Measurements from ENCODE around the gene SORT1. TPM values are rescaled to one million over a fixed set of nuclear protein-coding genes. Genes with fewer than 3 reads are reported as not detected.

SORT1 gene
- total and polyA plus RNA-seq, 4 donors, result 1.0 to 10.6 (median 3.4) TPM

DNA sequence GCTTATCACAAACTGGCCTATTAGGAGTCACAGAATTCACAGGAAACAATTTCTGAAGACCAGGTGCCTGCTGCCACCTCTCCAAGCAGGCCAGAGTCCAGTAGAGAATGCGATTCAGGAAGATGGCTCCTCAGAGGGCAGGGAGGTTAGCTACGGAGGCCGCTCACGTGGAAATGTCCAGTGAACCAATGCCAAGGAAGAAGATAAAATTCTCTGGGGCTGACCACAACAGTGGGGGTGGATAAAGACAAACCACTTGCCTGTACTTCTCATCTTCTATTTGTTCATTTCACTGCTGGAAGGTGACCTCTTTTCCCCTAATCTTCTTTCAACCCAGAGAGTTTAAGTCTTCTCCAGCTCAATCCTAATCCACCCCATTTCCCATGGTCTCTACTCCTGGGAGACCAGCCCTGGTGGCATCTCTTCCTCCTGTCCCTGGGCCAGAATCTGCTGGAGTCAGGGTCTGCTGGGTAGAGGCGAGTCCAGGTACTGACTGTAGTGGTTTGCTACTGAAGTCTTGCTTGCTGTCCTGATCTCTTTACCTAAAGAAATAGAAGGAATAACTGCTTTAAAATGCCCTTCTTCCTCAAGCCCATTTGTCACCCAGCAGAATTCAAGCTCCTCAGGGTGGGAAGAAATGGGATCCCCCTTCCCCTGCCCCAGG, 118.0 kb downstream of the SORT1 start:
- no peak overlapping the region for H3K9ac ChIP-seq (ENCODE audit: low read depth in 1 of 2, low read length in 2 of 2)
- no peaks in the 10 kb centered on the region for H3K9me3 ChIP-seq (ENCODE audit: control insufficient read depth in 4 of 4, low read length in 3 of 4)
- H3K27me3 ChIP-seq (ENCODE audit: control insufficient read depth in 4 of 4, insufficient read depth in 4 of 4, low read length in 3 of 4), result no peaks in the 10 kb centered on the region
- 93% methylated on average over 5 of the region's 5 CpGs for WGBS
- H3K36me3 ChIP-seq (ENCODE audit: control insufficient read depth in 4 of 4, insufficient read depth in 3 of 4, low read depth in 1 of 4, low read length in 3 of 4), result no peaks in the 10 kb centered on the region
- H3K27ac ChIP-seq (ENCODE audit: low read depth in 1 of 2, low read length in 2 of 2), result no peak overlapping the region
- no peak overlapping the region for H3K4me3 ChIP-seq (ENCODE audit: low read depth in 1 of 3, low read length in 3 of 3)
- H3K4me1 ChIP-seq (ENCODE audit: control insufficient read depth in 4 of 4, insufficient read depth in 4 of 4, low read length in 3 of 4), result peaks cover 4 to 51% (median 32%) of the 10 kb centered on the region in 4 donors
- TF ChIP-seq SP1 (IDR thresholded peaks at IDR 0.05) (no peak), NR2F2 (IDR thresholded peaks at IDR 0.05) (no peak), HNF4G (IDR thresholded peaks at IDR 0.05) (no peak), RAD21 (IDR thresholded peaks at IDR 0.05) (no peak), GABPA (IDR thresholded peaks at IDR 0.05 in 1 of 2, conservative IDR thresholded peaks at IDR 0.05 in 1 of 2) (no peak), TAF1 (conservative IDR thresholded peaks at IDR 0.05) (no peak), JUND (IDR thresholded peaks at IDR 0.05) (no peak), FOXA1 (IDR thresholded peaks at IDR 0.05) (no peak), EGR1 (IDR thresholded peaks at IDR 0.05; ENCODE audit: low read depth in 2 of 2) (no peak), YY1 (IDR thresholded peaks at IDR 0.05) (no peak), RXRA (IDR thresholded peaks at IDR 0.05) (no peak), FOXA2 (IDR thresholded peaks at IDR 0.05) (no peak)
- TF ChIP-seq, protein P1, sequence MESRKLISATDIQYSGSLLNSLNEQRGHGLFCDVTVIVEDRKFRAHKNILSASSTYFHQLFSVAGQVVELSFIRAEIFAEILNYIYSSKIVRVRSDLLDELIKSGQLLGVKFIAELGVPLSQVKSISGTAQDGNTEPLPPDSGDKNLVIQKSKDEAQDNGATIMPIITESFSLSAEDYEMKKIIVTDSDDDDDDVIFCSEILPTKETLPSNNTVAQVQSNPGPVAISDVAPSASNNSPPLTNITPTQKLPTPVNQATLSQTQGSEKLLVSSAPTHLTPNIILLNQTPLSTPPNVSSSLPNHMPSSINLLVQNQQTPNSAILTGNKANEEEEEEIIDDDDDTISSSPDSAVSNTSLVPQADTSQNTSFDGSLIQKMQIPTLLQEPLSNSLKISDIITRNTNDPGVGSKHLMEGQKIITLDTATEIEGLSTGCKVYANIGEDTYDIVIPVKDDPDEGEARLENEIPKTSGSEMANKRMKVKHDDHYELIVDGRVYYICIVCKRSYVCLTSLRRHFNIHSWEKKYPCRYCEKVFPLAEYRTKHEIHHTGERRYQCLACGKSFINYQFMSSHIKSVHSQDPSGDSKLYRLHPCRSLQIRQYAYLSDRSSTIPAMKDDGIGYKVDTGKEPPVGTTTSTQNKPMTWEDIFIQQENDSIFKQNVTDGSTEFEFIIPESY (IDR thresholded peaks at IDR 0.05), result no peak
- TF ChIP-seq, protein P2, sequence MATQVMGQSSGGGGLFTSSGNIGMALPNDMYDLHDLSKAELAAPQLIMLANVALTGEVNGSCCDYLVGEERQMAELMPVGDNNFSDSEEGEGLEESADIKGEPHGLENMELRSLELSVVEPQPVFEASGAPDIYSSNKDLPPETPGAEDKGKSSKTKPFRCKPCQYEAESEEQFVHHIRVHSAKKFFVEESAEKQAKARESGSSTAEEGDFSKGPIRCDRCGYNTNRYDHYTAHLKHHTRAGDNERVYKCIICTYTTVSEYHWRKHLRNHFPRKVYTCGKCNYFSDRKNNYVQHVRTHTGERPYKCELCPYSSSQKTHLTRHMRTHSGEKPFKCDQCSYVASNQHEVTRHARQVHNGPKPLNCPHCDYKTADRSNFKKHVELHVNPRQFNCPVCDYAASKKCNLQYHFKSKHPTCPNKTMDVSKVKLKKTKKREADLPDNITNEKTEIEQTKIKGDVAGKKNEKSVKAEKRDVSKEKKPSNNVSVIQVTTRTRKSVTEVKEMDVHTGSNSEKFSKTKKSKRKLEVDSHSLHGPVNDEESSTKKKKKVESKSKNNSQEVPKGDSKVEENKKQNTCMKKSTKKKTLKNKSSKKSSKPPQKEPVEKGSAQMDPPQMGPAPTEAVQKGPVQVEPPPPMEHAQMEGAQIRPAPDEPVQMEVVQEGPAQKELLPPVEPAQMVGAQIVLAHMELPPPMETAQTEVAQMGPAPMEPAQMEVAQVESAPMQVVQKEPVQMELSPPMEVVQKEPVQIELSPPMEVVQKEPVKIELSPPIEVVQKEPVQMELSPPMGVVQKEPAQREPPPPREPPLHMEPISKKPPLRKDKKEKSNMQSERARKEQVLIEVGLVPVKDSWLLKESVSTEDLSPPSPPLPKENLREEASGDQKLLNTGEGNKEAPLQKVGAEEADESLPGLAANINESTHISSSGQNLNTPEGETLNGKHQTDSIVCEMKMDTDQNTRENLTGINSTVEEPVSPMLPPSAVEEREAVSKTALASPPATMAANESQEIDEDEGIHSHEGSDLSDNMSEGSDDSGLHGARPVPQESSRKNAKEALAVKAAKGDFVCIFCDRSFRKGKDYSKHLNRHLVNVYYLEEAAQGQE (IDR thresholded peaks at IDR 0.05), result no peak
- TF ChIP-seq, protein P3, sequence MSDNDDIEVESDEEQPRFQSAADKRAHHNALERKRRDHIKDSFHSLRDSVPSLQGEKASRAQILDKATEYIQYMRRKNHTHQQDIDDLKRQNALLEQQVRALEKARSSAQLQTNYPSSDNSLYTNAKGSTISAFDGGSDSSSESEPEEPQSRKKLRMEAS (IDR thresholded peaks at IDR 0.05), result no peak
- TF ChIP-seq, protein P4, sequence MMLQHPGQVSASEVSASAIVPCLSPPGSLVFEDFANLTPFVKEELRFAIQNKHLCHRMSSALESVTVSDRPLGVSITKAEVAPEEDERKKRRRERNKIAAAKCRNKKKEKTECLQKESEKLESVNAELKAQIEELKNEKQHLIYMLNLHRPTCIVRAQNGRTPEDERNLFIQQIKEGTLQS (IDR thresholded peaks at IDR 0.05), result no peak
- TF ChIP-seq, protein P5, sequence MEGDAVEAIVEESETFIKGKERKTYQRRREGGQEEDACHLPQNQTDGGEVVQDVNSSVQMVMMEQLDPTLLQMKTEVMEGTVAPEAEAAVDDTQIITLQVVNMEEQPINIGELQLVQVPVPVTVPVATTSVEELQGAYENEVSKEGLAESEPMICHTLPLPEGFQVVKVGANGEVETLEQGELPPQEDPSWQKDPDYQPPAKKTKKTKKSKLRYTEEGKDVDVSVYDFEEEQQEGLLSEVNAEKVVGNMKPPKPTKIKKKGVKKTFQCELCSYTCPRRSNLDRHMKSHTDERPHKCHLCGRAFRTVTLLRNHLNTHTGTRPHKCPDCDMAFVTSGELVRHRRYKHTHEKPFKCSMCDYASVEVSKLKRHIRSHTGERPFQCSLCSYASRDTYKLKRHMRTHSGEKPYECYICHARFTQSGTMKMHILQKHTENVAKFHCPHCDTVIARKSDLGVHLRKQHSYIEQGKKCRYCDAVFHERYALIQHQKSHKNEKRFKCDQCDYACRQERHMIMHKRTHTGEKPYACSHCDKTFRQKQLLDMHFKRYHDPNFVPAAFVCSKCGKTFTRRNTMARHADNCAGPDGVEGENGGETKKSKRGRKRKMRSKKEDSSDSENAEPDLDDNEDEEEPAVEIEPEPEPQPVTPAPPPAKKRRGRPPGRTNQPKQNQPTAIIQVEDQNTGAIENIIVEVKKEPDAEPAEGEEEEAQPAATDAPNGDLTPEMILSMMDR (IDR thresholded peaks at IDR 0.05; ENCODE audit: low read depth, low read length, missing input control), result no peak
- no peak for DNase-seq (ENCODE audit: low spot score)

Measured in liver (tissue), 9 donors.